HCT116 (cell line): ENCODE data around the gene PAAF1. TPM values are rescaled to one million over a fixed set of nuclear protein-coding genes. Genes with fewer than 3 reads are reported as not detected.

Source experiments
- ATAC-seq: fragments of 200-7000 bp; cut with Tn5 transposase; 2 replicates; pipeline ENCODE4 v1.9.1; 2020; ENCODE audit warnings: mild to moderate bottlenecking, moderate library complexity
- BruUV-seq: library from RNA; stranded (reverse); fragments of 400-500 nt; replicated peaks from 2 replicates; lab custom pipeline; 2021; lab: Mats Ljungman, UMichigan
- CTCF ChIA-PET: fragments of 300-600 bp; sonication (Branson Sonifier 250); formaldehyde crosslinking; loops from one replicate; lab custom pipeline; 2021; ENCODE audit warnings: antibody characterized with exemption; lab: Charles Lee
- POLR2A ChIA-PET: fragments of 300-600, 350-600 bp; sonication (Branson Sonifier 250); formaldehyde crosslinking; loops from one replicate; lab custom pipeline; 2021; ENCODE audit warnings: antibody characterized with exemption; lab: Charles Lee
- RAD21 ChIA-PET, 2 experiments: fragments of 300-600 bp; sonication (Branson Sonifier 250); formaldehyde crosslinking; loops; one replicate each; lab custom pipeline; 2023; ENCODE audit warnings: low total read pairs in 2 of 2; ENCODE audit not compliant: uncharacterized antibody in 2 of 2, unreplicated experiment in 2 of 2, low non-redundant PET in 1 of 2; lab: Charles Lee
- DNase-seq: peaks from one replicate; pipeline ENCODE4 v3.0.0-alpha.2; 2010; ENCODE audit warnings: low read depth, low spot score
- H2AFZ ChIP-seq: fragments of 200-600 bp; shearing (Covaris generic), sonication (generic); 2 replicates; pipeline ENCODE4 v1.6.1; 2017; ENCODE audit warnings: low read depth, mixed run types, mixed read lengths, antibody characterized with exemption, low read length; ENCODE audit not compliant: poor library complexity, severe bottlenecking
- H3K27ac ChIP-seq: 2 replicates; pipeline ENCODE4 v1.5.1; 2012; ENCODE audit warnings: low read depth, low read length
- H3K27me3 ChIP-seq: fragments of 200-600 bp; sonication (generic); 2 replicates; pipeline ENCODE4 v1.6.1; 2016; ENCODE audit warnings: mixed run types, low read length, mixed read lengths; ENCODE audit not compliant: insufficient read depth
- H3K36me3 ChIP-seq, 2 experiments: fragments of 200-500 bp in 1 of 2; fragments of 200-600 bp in 1 of 2; sonication (Bioruptor generic) in 1 of 2; sonication (generic) in 1 of 2; 2 replicates each; pipeline versions ENCODE4 v1.5.1 to v1.6.1; 2014 to 2016; ENCODE audit warnings: low read length in 2 of 2, inconsistent platforms in 1 of 2, mixed read lengths in 1 of 2, mixed run types in 1 of 2; ENCODE audit not compliant: insufficient read depth in 2 of 2, control insufficient read depth in 1 of 2
- H3K4me1 ChIP-seq, 2 experiments: fragments of 200-600 bp in 1 of 2; sonication (generic) in 1 of 2; 2 replicates each; pipeline versions ENCODE4 v1.5.1 to v1.6.1; 2012 to 2017; ENCODE audit warnings: low read length in 2 of 2, inconsistent platforms in 1 of 2, mild to moderate bottlenecking in 1 of 2, mixed read lengths in 1 of 2, mixed run types in 1 of 2, moderate library complexity in 1 of 2; ENCODE audit not compliant: insufficient read depth in 2 of 2, control insufficient read depth in 1 of 2
- H3K4me2 ChIP-seq: fragments of 200-600 bp; sonication (generic); 2 replicates; pipeline ENCODE4 v1.6.1; 2017; ENCODE audit warnings: mixed run types, low read length, mixed read lengths
- H3K4me3 ChIP-seq, 2 experiments: fragments of 200-600 bp in 1 of 2; sonication (generic) in 1 of 2; replicated peaks in 1 of 2; 2 replicates each; pipeline ENCODE4 v1.5.1; 2011 to 2016; ENCODE audit warnings: low read length in 2 of 2, control low read depth in 1 of 2, low read depth in 1 of 2, mild to moderate bottlenecking in 1 of 2, mixed read lengths in 1 of 2, mixed run types in 1 of 2
- H3K79me2 ChIP-seq: fragments of 200-600 bp; sonication (generic); 2 replicates; pipeline ENCODE4 v1.6.1; 2017; ENCODE audit warnings: mild to moderate bottlenecking, mixed run types, low read length, moderate library complexity, mixed read lengths; ENCODE audit not compliant: insufficient read depth
- H3K9ac ChIP-seq: fragments of 200-600 bp; sonication (generic); 2 replicates; pipeline ENCODE4 v1.6.1; 2016; ENCODE audit warnings: low read length, mixed read lengths
- H3K9me2 ChIP-seq: fragments of 200-600 bp; sonication (generic), shearing (Covaris generic); 2 replicates; pipeline ENCODE4 v1.6.1; 2017; ENCODE audit warnings: mixed run types, mild to moderate bottlenecking, moderate library complexity; ENCODE audit not compliant: insufficient read depth
- H3K9me3 ChIP-seq, 2 experiments: fragments of 200-500 bp in 1 of 2; fragments of 200-600 bp in 1 of 2; sonication (Bioruptor generic) in 1 of 2; sonication (generic) in 1 of 2; 2 replicates each; pipeline ENCODE4 v1.6.1; 2014 to 2017; ENCODE audit warnings: low read length in 2 of 2, mixed read lengths in 2 of 2, inconsistent platforms in 1 of 2, low read depth in 1 of 2, mild to moderate bottlenecking in 1 of 2, mixed run types in 1 of 2, moderate library complexity in 1 of 2; ENCODE audit not compliant: control insufficient read depth in 1 of 2, insufficient read depth in 1 of 2
- H4K20me1 ChIP-seq: fragments of 200-600 bp; sonication (generic), shearing (Covaris generic); 2 replicates; pipeline ENCODE4 v1.6.1; 2017; ENCODE audit warnings: mixed run types, mild to moderate bottlenecking, moderate library complexity; ENCODE audit not compliant: insufficient read depth
- CBX3 ChIP-seq: IDR thresholded peaks from 2 replicates; pipeline ENCODE4 v1.6.1; 2012; ENCODE audit warnings: low read depth
- CEBPB ChIP-seq: IDR thresholded peaks from 2 replicates; pipeline ENCODE4 v1.6.1; 2012; ENCODE audit warnings: low read depth
- ELF1 ChIP-seq: IDR thresholded peaks from 2 replicates; pipeline ENCODE4 v1.6.1; 2012; ENCODE audit warnings: low read depth, borderline replicate concordance
- FOSL1 ChIP-seq: IDR thresholded peaks from 2 replicates; pipeline ENCODE4 v1.6.1; 2012; ENCODE audit warnings: low read depth
- POLR2A ChIP-seq: IDR thresholded peaks from 2 replicates; pipeline ENCODE4 v1.7.0; 2011; ENCODE audit warnings: borderline replicate concordance; ENCODE audit not compliant: insufficient read depth, insufficient read length; ENCODE audit errors: extremely low read depth
- POLR2AphosphoS5 ChIP-seq: IDR thresholded peaks from 2 replicates; pipeline ENCODE4 v1.6.1; 2011; ENCODE audit warnings: mild to moderate bottlenecking, low read depth, low read length, moderate library complexity
- RAD21 ChIP-seq: IDR thresholded peaks from 2 replicates; pipeline ENCODE4 v1.6.1; 2012; ENCODE audit warnings: low read depth, mild to moderate bottlenecking
- REST ChIP-seq: IDR thresholded peaks from 2 replicates; pipeline ENCODE4 v1.6.1; 2012; ENCODE audit warnings: low read depth
- SIN3A ChIP-seq: IDR thresholded peaks from 2 replicates; pipeline ENCODE4 v1.6.1; 2012; ENCODE audit warnings: low read depth
- SP1 ChIP-seq: IDR thresholded peaks from 2 replicates; pipeline ENCODE4 v1.6.1; 2012; ENCODE audit warnings: low read depth
- SRF ChIP-seq: IDR thresholded peaks from 2 replicates; pipeline ENCODE4 v1.6.1; 2012; ENCODE audit warnings: low read depth
- TCF7L2 ChIP-seq: IDR thresholded peaks from 2 replicates; pipeline ENCODE4 v1.7.0; 2011; ENCODE audit warnings: borderline replicate concordance, inconsistent platforms; ENCODE audit not compliant: insufficient read depth, insufficient read length; ENCODE audit errors: extremely low read depth
- YY1 ChIP-seq: IDR thresholded peaks from 2 replicates; pipeline ENCODE4 v1.6.1; 2011; ENCODE audit warnings: low read length, low read depth, moderate library complexity, mild to moderate bottlenecking; ENCODE audit not compliant: insufficient replicate concordance; ENCODE audit errors: extremely low read depth
- ZFX ChIP-seq: fragments of 450-650 bp; IDR thresholded peaks from 2 replicates; pipeline ENCODE4 v1.6.1; 2017
- ZNF274 ChIP-seq: fragments of 200-500 bp; sonication (Bioruptor generic); IDR thresholded peaks from 2 replicates; pipeline ENCODE4 v1.6.1; 2014; ENCODE audit warnings: mild to moderate bottlenecking, low read depth, low read length, inconsistent platforms
- intact Hi-C: fragments of 100-400 bp; cut with micrococcal nuclease; formaldehyde crosslinking; loops from 2 replicates; pipeline ENCODE4 v1.10.0; 2022
- total RNA-seq: library from RNA; stranded (reverse); gene quantifications from one replicate; pipeline ENCODE4 v1.2.1, GENCODE V29; 2021; ENCODE audit not compliant: unreplicated experiment
- TF ChIP-seq, protein P1 (sequence below), 3 experiments: fragments of 200-600 bp in 1 of 3; sonication (generic) in 1 of 3; IDR thresholded peaks in 2 of 3; conservative IDR thresholded peaks in 1 of 3; 2 replicates each; pipeline ENCODE4 v1.5.1; 2012 to 2017; ENCODE audit warnings: low read depth in 2 of 3, low read length in 2 of 3, antibody characterized with exemption in 1 of 3, borderline replicate concordance in 1 of 3, control low read depth in 1 of 3, mild to moderate bottlenecking in 1 of 3, mixed read lengths in 1 of 3, mixed run types in 1 of 3, moderate library complexity in 1 of 3; ENCODE audit not compliant: insufficient read depth in 1 of 3
- TF ChIP-seq, protein P2 (sequence below): IDR thresholded peaks from 2 replicates; pipeline ENCODE4 v1.6.1; 2011; ENCODE audit warnings: mild to moderate bottlenecking, low read length, moderate library complexity; ENCODE audit not compliant: insufficient replicate concordance; ENCODE audit errors: extremely low read depth

The PAAF1 gene
- total RNA-seq, 1 experiment from 2014 or later, result 15.5 TPM

DNA sequence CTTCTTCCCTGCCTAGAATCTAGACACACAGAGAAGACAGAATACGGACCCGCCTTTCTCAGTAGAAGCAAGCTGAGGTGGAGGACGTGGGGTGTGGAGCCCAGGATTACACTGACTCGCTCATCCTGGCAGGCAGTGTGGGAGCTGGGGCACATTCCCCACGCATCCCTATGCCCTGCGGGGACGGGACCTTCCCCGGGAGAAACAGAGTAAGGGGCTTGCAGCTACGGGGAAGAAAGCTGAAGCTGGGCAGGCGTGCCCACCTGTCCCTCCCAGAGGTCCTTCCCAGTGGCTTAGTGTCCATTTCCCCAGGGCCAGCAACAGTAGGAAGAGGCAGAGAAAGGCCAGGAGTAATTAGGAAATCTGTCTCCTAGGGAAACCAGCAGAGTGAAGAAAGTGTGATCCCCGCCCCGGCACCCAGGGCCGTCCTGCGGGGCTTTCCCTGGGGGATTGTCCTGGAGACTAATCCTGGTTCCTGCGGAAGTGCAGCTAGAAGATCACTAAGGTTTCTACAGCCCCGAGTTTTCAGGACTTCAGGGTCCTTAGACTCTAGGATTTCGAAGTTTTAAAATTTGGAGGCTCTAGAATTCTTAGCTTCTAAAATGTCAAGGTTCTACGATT is 81.8 kb downstream of the PAAF1 start:
- Histone ChIP-seq H3K4me2 (no peak overlapping the region), H2AFZ (no peak overlapping the region), H3K9me3 (no peaks in the 10 kb centered on the region), H3K27ac (no peak overlapping the region), H3K27me3 (no peaks in the 10 kb centered on the region), H3K9me2 (no peaks in the 10 kb centered on the region), H3K9ac (no peak overlapping the region), H3K4me1 (peaks cover 7 to 13% of the 10 kb centered on the region in 2 experiments; a peak in 3 of 4 replicates), H3K36me3 (no peaks in the 10 kb centered on the region), H4K20me1 (no peaks in the 10 kb centered on the region), H3K4me3 (no peak overlapping the region), H3K79me2 (no peaks in the 10 kb centered on the region)
- RAD21 ChIA-PET, result no interaction called here
- no TSS peak for BruUV-seq
- ATAC-seq (no peak), DNase-seq (no peak)
- POLR2A ChIA-PET, result no interaction called here
- TF ChIP-seq FOSL1 (no peak), RAD21 (no peak), REST (no peak), CEBPB (no peak), ZFX (no peak), YY1 (no peak), POLR2AphosphoS5 (no peak), TCF7L2 (no peak), SIN3A (no peak), ELF1 (no peak), CBX3 (no peak), SRF (no peak), SP1 (no peak), ZNF274 (no peak), POLR2A (no peak)
- TF ChIP-seq, protein P1, sequence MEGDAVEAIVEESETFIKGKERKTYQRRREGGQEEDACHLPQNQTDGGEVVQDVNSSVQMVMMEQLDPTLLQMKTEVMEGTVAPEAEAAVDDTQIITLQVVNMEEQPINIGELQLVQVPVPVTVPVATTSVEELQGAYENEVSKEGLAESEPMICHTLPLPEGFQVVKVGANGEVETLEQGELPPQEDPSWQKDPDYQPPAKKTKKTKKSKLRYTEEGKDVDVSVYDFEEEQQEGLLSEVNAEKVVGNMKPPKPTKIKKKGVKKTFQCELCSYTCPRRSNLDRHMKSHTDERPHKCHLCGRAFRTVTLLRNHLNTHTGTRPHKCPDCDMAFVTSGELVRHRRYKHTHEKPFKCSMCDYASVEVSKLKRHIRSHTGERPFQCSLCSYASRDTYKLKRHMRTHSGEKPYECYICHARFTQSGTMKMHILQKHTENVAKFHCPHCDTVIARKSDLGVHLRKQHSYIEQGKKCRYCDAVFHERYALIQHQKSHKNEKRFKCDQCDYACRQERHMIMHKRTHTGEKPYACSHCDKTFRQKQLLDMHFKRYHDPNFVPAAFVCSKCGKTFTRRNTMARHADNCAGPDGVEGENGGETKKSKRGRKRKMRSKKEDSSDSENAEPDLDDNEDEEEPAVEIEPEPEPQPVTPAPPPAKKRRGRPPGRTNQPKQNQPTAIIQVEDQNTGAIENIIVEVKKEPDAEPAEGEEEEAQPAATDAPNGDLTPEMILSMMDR (IDR thresholded peaks at IDR 0.05 in 2 of 3, conservative IDR thresholded peaks at IDR 0.05 in 1 of 3; ENCODE audit: borderline replicate concordance in 1 of 3, insufficient read depth in 1 of 3, low read depth in 2 of 3, low read length in 2 of 3), result no peak
- TF ChIP-seq, protein P2, sequence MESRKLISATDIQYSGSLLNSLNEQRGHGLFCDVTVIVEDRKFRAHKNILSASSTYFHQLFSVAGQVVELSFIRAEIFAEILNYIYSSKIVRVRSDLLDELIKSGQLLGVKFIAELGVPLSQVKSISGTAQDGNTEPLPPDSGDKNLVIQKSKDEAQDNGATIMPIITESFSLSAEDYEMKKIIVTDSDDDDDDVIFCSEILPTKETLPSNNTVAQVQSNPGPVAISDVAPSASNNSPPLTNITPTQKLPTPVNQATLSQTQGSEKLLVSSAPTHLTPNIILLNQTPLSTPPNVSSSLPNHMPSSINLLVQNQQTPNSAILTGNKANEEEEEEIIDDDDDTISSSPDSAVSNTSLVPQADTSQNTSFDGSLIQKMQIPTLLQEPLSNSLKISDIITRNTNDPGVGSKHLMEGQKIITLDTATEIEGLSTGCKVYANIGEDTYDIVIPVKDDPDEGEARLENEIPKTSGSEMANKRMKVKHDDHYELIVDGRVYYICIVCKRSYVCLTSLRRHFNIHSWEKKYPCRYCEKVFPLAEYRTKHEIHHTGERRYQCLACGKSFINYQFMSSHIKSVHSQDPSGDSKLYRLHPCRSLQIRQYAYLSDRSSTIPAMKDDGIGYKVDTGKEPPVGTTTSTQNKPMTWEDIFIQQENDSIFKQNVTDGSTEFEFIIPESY, result no peak
- CTCF ChIA-PET, result no interaction called here
- intact Hi-C loops, result no loop called here
